ENCODE results near the gene ANKRD44.
A peak's percentile ranks its signal among the peaks of the same experiment; 100 is the strongest.

ANKRD44 gene

DNA sequence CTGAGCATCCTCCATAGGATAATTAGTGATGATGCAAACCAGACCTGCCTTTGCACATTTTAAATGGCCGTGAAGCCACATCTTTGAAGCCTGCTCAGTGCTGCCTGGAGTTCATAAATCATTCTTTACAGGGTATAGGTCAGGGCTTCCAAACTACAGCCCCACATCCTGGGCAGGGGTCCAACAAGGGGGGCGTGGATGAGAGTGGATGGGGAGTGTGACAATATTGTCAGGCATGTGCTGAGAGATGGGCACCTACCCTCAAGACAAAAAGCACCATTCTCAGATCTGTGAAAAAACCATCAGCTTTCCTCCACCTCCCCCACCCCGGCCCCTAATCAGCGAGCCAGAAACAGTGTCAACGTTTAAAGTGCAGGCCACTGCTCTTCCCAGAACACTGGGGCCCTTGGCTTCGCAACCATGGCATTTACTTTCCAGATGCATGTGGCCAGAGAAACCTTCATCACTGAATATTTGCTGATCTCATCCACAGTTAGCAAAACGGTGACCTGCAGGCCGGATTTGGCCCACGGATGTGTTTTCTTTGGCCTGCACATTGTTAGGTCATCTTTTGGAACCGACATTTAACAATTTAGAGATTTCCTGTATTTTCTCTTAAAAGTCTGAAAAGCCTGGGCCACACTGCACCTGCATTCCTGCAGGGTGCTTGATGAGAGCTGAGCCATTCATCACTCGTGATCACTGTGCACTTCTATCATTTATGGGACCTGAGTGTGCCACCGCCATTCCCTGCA lies 130.7 kb downstream of the ANKRD44 start:
- DNase-seq (ENCODE audit: low read depth, low spot score), result no peak

DNA sequence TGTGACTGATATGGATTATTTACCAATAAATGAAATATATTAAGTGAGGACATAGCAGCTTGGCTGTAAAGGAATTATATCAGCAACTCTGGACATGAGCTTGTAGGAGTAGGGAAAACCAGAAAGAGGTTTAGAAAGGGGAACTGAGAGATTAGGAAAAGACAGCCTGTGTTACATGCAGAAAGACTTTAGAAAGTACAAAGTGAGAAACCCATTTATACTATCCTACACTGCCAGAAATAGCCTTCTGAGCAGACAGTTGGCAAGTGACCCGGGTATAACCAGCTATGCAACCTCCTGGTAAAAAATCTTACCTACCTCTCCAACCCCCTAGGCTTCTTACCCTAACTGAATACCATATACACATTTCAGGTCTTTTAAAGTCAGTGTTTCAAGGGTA lies 134.1 kb downstream of the ANKRD44 start:
- DNase-seq (ENCODE audit: low read depth, low spot score), result no peak

DNA sequence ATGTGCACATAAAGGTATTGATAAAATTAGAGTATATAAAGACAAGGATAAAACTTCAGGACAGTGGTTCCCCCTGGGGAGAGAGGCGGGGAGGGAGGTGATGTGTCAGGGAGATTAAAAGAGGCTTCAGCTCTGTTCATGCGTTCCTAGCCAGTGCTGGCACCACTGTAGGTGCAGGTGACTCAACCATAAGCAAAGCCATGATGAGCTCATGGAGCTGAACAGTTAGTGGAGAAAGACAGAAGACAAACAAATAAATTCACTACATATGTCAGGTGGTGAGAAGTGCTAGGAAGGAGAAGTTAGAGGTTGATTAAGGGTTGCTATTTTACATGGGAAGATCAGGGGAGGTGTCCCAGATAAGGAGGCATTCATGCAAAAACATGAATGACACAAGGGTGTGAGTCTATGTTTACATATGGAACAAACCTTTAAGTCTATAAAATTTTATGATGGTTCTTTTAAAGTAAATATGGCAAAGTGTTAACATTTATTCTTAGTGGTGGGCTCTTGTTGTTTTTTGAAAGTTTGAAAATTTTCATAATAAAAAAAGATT lies 136.0 kb downstream of the ANKRD44 start:
- DNase-seq (ENCODE audit: low read depth, low spot score), result no peak

DNA sequence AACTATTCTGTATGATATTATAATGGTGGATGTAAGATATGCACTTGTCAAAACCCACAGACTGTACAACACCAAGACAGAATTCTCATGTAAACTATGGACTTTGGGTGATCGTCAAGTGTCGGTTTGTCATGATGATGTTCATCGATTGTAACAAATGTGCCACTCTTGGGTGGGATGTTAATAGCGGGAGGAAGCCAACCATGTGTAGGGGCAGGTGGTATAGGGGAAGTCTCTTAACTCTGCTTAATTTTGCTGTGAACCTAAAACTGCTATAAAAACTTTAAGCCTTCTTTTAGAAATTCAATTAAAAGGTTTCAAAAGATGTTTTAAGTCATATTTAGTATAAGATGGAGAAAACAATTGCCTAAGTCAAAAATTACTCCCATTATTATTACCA lies 139.0 kb downstream of the ANKRD44 start:
- no peak for DNase-seq (ENCODE audit: low read depth, low spot score)

DNA sequence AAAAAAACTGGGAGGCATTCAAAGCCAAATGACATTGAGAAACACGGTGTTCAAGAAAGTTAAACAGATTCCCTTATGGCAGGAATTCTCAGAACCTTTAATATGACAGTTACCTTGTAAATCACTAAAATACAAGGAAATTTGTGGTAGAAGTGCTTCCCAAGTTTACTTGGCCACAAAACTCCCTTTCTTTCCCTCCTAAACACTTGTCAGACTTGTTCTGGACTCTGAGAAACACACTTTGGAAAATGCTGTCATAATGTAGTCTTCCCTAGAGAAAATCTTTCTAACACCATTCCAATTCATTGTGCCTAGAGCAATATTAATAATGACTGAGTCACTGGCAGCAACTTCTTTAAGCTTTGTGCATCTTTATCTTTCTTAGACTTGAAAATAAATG lies 140.4 kb downstream of the ANKRD44 start:
- no peak for DNase-seq (ENCODE audit: low read depth, low spot score)

DNA sequence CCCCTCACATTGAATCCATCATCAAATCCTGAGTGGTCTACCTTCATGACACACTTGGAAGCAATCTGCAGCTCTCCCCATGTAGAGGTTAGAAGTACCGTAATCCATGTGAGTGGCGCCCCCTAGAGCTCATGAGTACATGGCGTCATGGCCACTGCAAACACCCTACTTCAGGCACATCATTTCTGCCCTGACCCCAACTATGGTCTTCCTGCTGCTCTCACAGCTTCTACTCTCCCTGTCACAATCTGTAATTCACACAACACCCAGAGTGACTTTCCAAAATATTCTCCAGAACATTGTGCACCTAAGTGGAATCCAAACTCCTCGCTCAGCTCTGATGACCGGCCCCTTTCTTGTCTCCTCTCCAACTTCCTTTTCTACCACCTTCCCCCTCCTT lies 141.9 kb downstream of the ANKRD44 start:
- peak; percentile 30 for DNase-seq (ENCODE audit: low read depth, low spot score)

DNA sequence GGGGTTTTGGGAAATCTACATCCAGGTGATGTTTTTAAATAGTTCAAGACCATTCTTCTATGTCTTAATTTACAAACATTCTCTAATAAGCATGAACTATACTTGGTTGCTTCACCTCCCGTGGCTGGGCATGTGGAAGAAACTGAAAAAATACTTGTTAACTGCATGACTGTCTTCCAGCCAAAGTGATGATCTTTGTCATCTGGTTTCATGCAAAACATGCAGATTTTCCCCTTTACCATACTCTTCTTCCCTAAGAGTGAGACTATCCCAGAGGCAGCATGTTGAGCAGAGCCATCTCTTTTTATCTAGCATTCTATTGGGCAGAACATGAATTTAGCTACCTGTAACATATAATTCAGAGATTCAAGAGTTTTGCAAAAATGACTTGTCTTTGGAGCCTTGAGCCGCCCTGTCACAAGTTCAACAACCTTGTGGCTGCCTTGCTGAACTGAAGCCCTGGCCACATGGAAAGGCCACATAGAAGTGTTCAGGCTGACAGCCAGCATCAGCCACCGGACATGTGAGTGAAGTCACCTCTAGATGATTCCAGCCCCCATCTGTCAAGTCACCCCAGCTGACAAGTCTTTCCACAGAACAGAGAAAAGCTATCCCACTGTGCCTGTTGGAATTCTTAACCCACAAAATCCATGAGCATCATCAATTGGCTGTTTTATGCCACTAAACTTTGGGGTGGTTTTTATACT lies 142.8 kb downstream of the ANKRD44 start:
- DNase-seq (ENCODE audit: low read depth, low spot score), result no peak

DNA sequence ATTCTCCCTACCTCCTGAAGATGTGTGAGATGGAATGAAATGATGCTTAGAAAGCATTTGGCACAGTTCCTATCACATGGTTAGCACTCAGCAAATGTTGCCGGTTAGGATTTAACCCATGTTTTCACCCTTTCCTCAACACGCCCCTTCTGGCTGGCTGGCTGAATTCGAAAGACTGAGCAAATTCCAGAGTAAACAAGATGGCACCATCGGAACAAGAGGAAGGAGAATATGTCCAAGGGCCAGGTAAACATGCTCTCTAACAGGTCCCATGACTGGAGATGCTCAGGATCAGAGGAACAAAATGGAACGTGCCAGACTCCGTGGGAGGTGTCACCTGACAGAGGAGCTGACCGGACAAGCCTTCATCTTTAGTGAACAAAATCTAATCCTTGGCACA lies 145.6 kb downstream of the ANKRD44 start:
- DNase-seq (ENCODE audit: low read depth, low spot score), result no peak

DNA sequence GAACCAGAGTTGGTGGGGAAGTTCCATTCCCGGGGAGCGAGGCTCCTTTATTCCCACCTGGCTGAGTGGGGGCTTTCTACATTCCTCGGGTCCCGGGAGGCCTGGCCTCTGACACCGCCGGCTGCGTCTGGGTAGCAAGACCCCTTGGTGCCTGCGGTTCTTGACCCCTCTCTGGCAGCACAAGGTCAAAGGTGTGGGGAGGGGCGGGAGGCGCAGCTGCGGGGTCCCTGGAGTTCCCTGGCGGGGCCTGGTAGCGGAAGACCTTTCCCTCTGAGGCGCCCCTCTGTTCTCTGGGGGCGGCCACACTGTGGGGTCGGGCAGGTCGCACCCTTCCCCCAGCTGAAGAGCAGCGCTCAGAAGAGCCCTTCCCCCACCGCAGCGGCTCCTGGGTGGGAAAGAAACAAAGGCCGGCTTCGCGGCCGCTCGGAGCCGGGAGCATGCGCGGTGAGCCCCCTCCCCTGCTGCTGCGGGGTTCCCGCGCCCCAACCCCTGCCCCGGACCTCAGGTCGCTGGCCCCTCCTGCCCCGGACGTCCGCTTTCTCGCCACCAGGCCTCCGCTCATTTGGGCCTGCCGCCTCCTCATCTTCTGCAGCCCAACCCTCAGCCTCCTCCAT lies 146.3 kb downstream of the ANKRD44 start:
- DNase-seq (ENCODE audit: low read depth, low spot score), result no peak

DNA sequence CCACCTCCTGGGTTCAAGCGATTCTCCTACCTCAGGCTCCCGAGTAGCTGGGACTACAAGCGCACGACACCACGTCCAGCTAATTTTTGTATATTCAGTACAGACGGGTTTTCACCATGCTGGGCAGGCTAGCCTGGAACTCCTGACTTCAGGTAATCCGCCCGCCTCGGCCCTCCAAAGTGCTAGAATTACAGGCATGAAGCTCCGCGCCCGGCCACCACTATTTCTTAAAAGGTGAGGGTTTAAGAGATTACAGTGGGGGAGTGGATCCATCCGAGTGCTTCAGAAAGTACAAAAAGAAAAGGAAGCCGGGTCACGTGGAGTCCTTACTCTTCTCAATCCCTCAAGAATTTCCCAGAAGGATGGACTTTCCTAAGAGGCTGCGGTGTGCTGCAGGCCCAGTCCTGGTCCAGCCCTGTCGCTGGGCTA lies 146.9 kb downstream of the ANKRD44 start:
- no peak for DNase-seq (ENCODE audit: low read depth, low spot score)

DNA sequence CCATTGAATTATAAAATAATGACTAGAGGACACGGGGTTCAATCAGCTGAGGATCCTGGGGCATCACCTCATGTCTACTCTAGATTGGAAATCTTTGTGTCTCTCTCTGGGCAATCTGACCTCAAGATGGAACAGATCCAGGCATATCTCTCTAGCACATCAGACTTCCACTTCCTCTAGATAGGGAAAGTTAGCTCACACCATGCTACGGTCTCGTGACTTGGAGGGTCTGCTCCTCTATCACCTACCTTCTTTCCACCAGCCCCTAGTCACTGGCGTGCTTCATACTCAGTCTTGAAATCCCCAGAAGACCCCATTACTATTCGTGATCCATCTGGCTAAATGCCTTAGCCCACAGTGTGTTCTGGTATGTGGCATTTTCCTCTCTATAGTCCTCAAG lies 148.8 kb downstream of the ANKRD44 start:
- no peak for DNase-seq (ENCODE audit: low read depth, low spot score)

DNA sequence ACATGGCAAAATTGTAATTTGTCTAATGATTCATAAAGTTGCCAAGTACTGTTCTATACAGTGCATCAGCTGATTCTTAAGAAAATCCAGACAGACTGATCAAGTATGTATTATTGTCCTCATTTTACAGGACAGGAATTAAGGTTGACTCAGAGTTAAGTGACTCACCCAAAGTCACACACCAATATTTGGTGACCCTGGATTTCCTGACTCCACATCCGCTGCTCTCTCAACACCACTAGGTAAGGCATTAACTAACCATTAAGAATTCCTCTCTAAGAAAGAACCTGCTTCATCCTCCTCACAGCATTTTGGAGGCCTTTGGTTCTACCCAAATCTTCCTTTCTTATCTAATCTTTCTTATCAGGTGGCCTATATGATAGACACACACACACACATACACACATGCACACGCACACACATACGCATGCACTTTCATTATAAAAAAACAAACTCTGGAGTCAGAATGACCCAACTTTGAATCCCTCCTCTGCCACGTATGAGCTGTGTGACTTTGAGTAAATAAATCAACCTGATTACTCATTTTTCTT lies 150.8 kb downstream of the ANKRD44 start:
- no peak for DNase-seq (ENCODE audit: low read depth, low spot score)

DNA sequence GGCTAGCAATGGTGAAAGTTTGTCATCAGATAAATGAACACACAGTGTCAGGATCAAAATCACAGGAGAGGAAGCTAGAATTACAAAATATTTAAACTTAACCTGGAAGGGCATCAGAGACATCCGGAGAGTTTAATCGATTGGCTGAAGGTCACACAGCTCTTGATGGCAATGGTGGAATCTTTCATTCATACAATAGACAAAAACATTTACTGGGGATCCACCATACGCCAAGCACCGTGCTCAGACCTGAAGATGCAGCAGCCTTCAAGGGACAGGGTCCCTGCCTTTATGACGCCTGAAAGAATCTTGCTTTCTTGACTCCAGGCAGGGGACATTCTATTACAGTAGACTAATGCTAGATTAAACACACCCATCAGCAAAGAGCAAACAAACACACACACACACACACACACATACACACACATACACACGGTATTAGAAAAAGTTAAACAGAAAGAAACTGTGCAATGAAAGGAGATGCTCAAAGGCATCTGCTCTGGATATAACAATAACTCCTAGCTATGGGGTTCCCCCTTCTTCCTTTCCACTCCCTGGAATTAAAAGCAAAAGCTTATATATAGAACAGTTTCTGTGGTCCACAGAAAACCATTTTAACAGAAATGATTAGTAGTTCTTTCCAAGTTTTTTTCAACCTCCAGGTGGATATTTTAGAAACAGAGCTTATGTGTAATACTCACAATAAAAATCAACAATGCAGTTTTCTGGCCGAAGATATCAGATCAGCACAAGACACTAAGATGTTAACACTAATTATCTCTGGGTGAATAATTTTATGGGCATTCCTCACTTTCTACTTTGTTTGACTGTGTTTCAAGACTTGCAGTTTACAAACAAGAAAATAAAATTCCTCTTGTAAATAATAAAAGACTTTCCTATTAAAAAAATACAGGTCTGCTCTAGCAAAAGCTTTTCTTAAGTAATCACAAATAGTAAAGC lies 151.7 kb downstream of the ANKRD44 start:
- no peak for DNase-seq (ENCODE audit: low read depth, low spot score)

DNA sequence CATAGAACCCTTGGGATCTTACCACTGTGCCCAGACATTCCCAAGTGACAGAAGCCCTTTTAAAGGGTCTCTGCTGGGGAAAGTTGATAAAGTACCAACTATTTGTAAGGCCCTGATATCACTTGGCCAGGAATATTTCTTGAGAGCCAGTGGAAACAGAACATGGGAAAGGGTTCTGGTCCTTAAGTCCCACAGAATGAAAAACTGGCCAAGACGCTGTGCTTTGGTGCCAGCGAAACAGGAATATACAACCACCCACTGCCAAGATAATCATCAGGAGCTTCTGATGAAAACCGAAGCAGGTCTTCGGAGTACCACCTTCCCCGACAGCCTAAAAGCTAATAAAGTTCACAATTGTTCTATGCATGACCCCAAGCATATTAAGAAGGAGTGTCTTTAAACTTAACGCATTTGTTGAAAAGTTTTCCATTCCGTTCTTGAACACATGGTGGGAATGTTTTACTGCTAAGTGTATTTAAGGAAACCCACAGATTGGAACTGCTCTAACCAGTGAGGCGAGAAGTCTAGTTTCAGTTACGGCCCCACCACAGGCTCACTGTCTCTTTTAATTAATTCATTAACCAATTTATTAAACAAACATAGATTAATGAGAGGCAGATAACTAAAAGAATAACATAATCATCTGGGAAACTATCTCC lies 152.6 kb downstream of the ANKRD44 start:
- no peak for DNase-seq (ENCODE audit: low read depth, low spot score)

DNA sequence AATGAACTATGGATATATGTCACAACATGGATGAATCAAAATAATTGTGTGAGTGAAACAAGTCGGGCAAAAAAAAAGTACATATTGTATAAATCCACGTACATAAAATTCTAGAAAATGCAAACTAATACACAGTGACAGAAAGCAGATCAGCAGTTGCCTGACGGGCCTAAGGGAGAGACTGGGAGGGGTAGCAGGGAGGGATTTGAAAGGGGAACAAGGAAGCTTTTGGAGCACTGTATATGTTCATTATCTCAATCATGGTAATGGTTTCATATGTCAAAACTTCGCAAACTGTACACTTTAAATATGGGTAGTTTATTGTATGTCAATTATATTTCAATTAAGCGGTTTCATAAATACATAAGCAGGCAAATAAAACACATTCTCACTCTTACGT lies 153.8 kb downstream of the ANKRD44 start:
- no peak for DNase-seq (ENCODE audit: low read depth, low spot score)

DNA sequence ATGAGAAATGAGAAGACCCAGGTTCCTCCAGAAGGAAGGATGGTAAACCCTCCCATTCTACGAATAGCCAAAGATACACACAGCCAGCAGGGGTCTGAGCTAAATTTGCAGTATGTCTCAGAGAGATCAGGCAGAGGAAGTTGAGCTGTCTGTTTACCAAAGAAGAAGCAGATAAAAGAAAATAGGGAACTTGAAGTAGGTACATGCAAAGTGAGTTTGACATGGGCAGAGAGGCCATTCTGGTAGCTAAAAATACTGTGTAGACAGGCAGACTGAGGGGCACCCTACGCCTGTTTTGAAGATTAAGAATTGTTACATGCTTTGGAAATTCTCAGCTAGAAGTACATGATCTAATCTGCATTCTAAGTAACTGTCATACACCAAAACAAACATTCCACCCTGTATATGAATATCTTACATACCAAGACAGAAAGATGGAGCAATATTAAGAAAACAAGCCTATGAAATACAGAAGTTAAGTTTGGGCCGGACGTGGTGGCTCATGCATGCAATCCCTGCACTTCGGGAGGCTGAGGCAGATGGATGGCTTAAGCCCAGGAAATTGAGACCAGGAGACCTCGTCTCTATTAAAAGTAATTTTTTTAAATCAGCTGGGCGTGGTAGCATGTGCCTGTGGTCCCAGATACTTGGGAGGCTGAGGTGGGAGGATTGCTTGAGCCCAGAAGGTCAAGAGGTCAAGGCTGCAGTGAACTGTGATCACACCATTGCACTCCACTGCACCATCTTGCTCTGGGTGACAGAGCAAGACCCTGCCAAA lies 157.9 kb downstream of the ANKRD44 start:
- DNase-seq (ENCODE audit: low read depth, low spot score), result no peak

DNA sequence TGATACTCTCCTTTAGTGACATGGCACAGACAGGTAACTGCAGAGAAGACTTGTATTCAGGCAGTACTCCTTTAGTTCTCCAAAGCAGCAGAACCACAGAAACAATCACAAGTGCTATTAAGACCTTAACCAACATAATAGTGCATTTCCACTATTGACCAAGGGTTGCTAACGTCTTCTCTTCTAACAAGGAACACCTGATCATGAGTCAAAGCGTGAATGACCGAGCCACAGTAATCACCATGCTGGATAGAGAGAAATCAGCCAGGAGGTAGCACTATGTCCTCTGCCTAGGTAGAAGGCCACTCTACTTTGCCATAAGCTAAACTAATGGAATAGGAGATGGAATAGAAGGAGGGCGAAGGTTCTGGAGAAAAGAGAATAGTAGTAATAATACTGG lies 161.0 kb downstream of the ANKRD44 start:
- DNase-seq (ENCODE audit: low read depth, low spot score), result no peak

DNA sequence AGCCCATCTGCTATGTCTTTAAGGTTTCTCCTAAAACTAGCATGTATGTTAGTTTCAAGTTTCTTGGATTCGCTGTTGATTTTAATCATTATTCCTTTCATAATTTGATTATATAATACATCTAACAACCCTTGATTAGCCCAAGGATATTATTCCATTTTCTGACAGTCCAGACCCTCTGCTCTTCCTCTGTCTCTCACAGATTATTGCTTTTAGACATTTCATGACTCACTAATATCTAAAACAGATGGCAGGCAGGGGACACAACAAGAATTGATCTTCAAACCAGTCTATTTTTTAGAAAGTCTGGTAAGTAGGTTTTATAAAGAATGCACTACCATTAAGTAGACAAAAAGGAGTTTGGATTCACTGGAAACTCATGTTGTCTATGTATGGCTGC lies 162.2 kb downstream of the ANKRD44 start:
- no peak for DNase-seq (ENCODE audit: low read depth, low spot score)

DNA sequence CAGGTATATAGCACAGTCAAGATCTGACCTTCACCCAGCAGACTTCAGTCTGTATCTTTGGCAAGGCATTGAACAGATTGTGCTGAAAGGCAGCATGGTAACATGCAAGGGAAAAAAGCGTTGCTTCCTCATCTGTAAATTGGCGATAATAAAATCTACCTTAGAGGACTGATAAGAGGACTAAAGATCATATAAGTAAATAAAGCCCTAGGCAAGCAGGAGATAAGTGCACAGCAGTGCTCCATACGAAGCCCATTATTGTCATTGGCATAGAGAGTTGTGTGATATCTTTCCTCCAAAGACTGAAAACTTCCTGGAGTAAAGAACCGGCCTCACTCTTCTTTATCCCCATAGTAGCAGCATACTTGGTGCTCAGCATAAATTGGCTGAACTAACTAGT lies 162.6 kb downstream of the ANKRD44 start:
- DNase-seq (ENCODE audit: low read depth, low spot score), result no peak

DNA sequence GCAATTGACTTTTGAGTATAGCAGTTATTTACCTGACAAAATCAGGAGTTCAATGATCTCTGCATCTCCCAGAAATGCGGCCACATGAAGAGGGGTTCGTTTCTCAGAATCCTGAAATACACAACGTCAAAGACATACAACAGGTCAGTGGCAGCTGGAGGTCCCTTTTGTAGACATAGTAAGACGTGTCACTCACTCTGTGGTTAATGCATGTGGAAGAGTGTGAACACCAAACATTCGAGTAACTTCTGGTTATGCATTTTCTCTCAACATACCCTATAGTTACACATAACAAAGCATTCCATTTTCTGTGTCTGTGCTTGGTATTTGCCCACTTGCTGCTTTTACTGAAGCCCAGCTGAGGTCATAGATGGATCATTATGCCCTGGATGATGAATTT lies 163.6 kb downstream of the ANKRD44 start:
- DNase-seq (ENCODE audit: low read depth, low spot score), result no peak
